ENCODE results near the gene CPTP. TPM values are rescaled to one million over a fixed set of nuclear protein-coding genes. Genes with fewer than 3 reads are reported as not detected.

CPTP gene
- total RNA-seq, 1 experiment from 2014 or later = 14.0 TPM

- Mint-ChIP-seq H3K27ac (no peak overlapping the region), H3K36me3 (ENCODE audit: insufficient read depth in 1 of 3, low read depth in 3 of 3) (peaks cover 7 to 30% (median 26%) of the 10 kb centered on the region in 3 experiments), H3K4me1 (peaks cover 14 to 26% of the 10 kb centered on the region in 2 experiments), H3K4me3 (peak overlapping the region; percentile 17 to 80; a peak in 3 of 5 replicates), H3K27me3 (ENCODE audit: low read depth) (peaks cover 3% of the 10 kb centered on the region; the same call in 1 of the 2 replicates), H3K9me3 (no peaks in the 10 kb centered on the region; a peak in 1 of 5 replicates)
- Histone ChIP-seq H2AFZ (ENCODE audit: low read length) (no peak overlapping the region), H3K4me2 (ENCODE audit: insufficient read depth, insufficient read length, low read length) (no peak overlapping the region), H2BK15ac (ENCODE audit: low read depth, low read length) (no peak overlapping the region), H3K79me1 (ENCODE audit: insufficient read depth, low read depth, low read length, poor library complexity, severe bottlenecking) (no peaks in the 10 kb centered on the region), H3T11ph (ENCODE audit: low read length) (no peak overlapping the region), H3K23ac (ENCODE audit: insufficient read length, low read depth, low read length) (no peak overlapping the region), H3K14ac (ENCODE audit: insufficient read depth, low read length) (no peak overlapping the region), H2AK5ac (ENCODE audit: insufficient read length, low read length) (no peak overlapping the region), H3K23me2 (ENCODE audit: insufficient read length, low read depth, low read length, poor library complexity, severe bottlenecking) (peaks cover 15% of the 10 kb centered on the region), H4K5ac (ENCODE audit: insufficient read length, low read depth, low read length) (no peak overlapping the region), H3K56ac (ENCODE audit: insufficient read length, low read depth, low read length) (no peak overlapping the region), H2BK12ac (ENCODE audit: insufficient read length, low read depth, low read length) (no peak overlapping the region), H3K79me2 (ENCODE audit: insufficient read depth, low read length) (no peaks in the 10 kb centered on the region), H4K20me1 (ENCODE audit: control insufficient read depth, insufficient read depth, insufficient read length) (no peaks in the 10 kb centered on the region), H2BK20ac (ENCODE audit: low read depth, low read length, poor library complexity, severe bottlenecking) (no peak overlapping the region), H3K27ac (ENCODE audit: insufficient read length, low read depth, low read length) (no peak overlapping the region), H3K9ac (ENCODE audit: extremely low read depth, insufficient read length, low read length) (no peak overlapping the region), H4K91ac (ENCODE audit: insufficient read length, low read depth, low read length) (no peak overlapping the region), H3K27me3 (ENCODE audit: insufficient read depth, low read length) (no peaks in the 10 kb centered on the region), H3K4ac (ENCODE audit: low read depth, low read length) (no peak overlapping the region), H3K9me3 (ENCODE audit: control insufficient read depth, low read depth, low read length) (no peaks in the 10 kb centered on the region), H3K18ac (ENCODE audit: insufficient read length, low read depth, low read length) (no peak overlapping the region), H2BK120ac (ENCODE audit: low read depth, low read length, poor library complexity, severe bottlenecking) (no peak overlapping the region), H4K8ac (replicated peaks; ENCODE audit: insufficient read length, low read depth, low read length) (no peak overlapping the region), H2BK5ac (ENCODE audit: insufficient read length, low read length) (no peak overlapping the region), H3K4me1 (ENCODE audit: insufficient read depth, low read length) (peaks cover 5% of the 10 kb centered on the region; the same call in 1 of the 2 replicates)
- DNase-seq = no peak
- WGBS (ENCODE audit: extremely low coverage, insufficient read length, low lambda C conversion rate) = no CpG with 5 or more reads among the region's 3 CpGs
- TF ChIP-seq CTCF (conservative IDR thresholded peaks at IDR 0.05) = no peak
These were observed 14.6 kb upstream of the CPTP start for GRCh38 chr1:1310109-1310385.
